Natural killer cell (primary cell): ENCODE measurements around the gene ITGB2. TPM values are rescaled to one million over a fixed set of nuclear protein-coding genes. Genes with fewer than 3 reads are reported as not detected.

ENCODE experiments used
- ATAC-seq, 3 donors: fragments of 150-1000 bp in 2 of 3; fragments of 200-7000 bp in 1 of 3; cut with Tn5 transposase; 1 replicate in 1 of 3; 2 replicates in 2 of 3; pipeline ENCODE4 v1.10.0; 2021; ENCODE audit warnings: mild to moderate bottlenecking in 2 of 3, moderate library complexity in 2 of 3
- DNase-seq, 2 donors: peaks; one replicate each; pipeline versions ENCODE4 v3.0.0 to v3.0.0-alpha.2; 2013 to 2021; ENCODE audit warnings: mixed read lengths in 1 of 2
- H3K27ac ChIP-seq: one replicate; pipeline ENCODE4 v1.5.1; 2013; ENCODE audit warnings: mild to moderate bottlenecking, low read length
- H3K27me3 ChIP-seq: one replicate; pipeline ENCODE4 v1.6.1; 2013; ENCODE audit warnings: low read length; ENCODE audit not compliant: control insufficient read depth, insufficient read depth
- H3K36me3 ChIP-seq: one replicate; pipeline ENCODE4 v1.6.1; 2013; ENCODE audit warnings: low read length; ENCODE audit not compliant: control insufficient read depth, insufficient read depth
- H3K4me1 ChIP-seq: one replicate; pipeline ENCODE4 v1.6.1; 2013; ENCODE audit warnings: low read length; ENCODE audit not compliant: control insufficient read depth, insufficient read depth
- H3K4me3 ChIP-seq: one replicate; pipeline ENCODE4 v1.5.1; 2013; ENCODE audit warnings: low read length
- H3K9me3 ChIP-seq: one replicate; pipeline ENCODE4 v1.6.1; 2013; ENCODE audit warnings: low read length; ENCODE audit not compliant: control insufficient read depth, insufficient read depth
- H3K27ac Mint-ChIP-seq, 2 donors: one replicate each; pipeline ENCODE4 v1.8.0; 2022; ENCODE audit warnings: mild to moderate bottlenecking in 2 of 2, mixed read lengths in 2 of 2, moderate library complexity in 1 of 2
- H3K27me3 Mint-ChIP-seq, 2 donors: one replicate each; pipeline ENCODE4 v1.8.0; 2022; ENCODE audit warnings: low read depth in 2 of 2, mixed read lengths in 2 of 2
- H3K36me3 Mint-ChIP-seq: one replicate; pipeline ENCODE4 v1.8.0; 2022; ENCODE audit warnings: mixed read lengths
- H3K4me1 Mint-ChIP-seq, 2 donors: one replicate each; pipeline ENCODE4 v1.8.0; 2022; ENCODE audit warnings: mixed read lengths in 2 of 2
- H3K4me3 Mint-ChIP-seq: one replicate; pipeline ENCODE4 v1.8.0; 2022; ENCODE audit warnings: mild to moderate bottlenecking, moderate library complexity, mixed read lengths
- H3K9me3 Mint-ChIP-seq, 2 donors: one replicate each; pipeline ENCODE4 v1.8.0; 2022; ENCODE audit warnings: mixed read lengths in 2 of 2
- WGBS: methylation state at CpG from one replicate; pipeline ENCODE4 v1.1.7; 2013; ENCODE audit warnings: missing lambda C conversion rate; ENCODE audit not compliant: insufficient coverage; 5-methylcytosine and 5-hydroxymethylcytosine counted together
- intact Hi-C: fragments of 100-400 bp; cut with micrococcal nuclease; formaldehyde crosslinking; loops from one replicate; pipeline ENCODE4 v1.14.2; 2022
- total RNA-seq, 4 donors: library from RNA; stranded (reverse); fragments of 120-200 nt in 1 of 4; gene quantifications; one replicate each; pipeline versions ENCODE4 v1.2.3 to v1.2.4, GENCODE V29; 2013 to 2022
- TF ChIP-seq, protein P1 (sequence below): fragments of 200-600 bp; IDR thresholded peaks from one replicate; pipeline ENCODE4 v1.8.0; 2022; ENCODE audit warnings: antibody characterized with exemption

Gene ITGB2
- total RNA-seq, 3 donors from 2014 or later (not counting 1 experiment from before 2014, with no cell fraction given), result 1,223 to 1,393 (median 1,250) TPM

- ATAC-seq, result no peak
- peaks cover 45% of the 10 kb centered on the region for H3K4me1 ChIP-seq
- peaks cover 12% of the 10 kb centered on the region for H3K36me3 Mint-ChIP-seq
- no peak for DNase-seq
- H3K27ac Mint-ChIP-seq, result peak overlapping the region in 1 of 2 donors; percentile 74
- TF ChIP-seq, protein P1, sequence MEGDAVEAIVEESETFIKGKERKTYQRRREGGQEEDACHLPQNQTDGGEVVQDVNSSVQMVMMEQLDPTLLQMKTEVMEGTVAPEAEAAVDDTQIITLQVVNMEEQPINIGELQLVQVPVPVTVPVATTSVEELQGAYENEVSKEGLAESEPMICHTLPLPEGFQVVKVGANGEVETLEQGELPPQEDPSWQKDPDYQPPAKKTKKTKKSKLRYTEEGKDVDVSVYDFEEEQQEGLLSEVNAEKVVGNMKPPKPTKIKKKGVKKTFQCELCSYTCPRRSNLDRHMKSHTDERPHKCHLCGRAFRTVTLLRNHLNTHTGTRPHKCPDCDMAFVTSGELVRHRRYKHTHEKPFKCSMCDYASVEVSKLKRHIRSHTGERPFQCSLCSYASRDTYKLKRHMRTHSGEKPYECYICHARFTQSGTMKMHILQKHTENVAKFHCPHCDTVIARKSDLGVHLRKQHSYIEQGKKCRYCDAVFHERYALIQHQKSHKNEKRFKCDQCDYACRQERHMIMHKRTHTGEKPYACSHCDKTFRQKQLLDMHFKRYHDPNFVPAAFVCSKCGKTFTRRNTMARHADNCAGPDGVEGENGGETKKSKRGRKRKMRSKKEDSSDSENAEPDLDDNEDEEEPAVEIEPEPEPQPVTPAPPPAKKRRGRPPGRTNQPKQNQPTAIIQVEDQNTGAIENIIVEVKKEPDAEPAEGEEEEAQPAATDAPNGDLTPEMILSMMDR, result no peak
- H3K27ac ChIP-seq, result no peak overlapping the region
- no peaks in the 10 kb centered on the region for H3K27me3 Mint-ChIP-seq
- no peaks in the 10 kb centered on the region for H3K27me3 ChIP-seq
- H3K36me3 ChIP-seq, result peaks cover 96% of the 10 kb centered on the region
- H3K4me1 Mint-ChIP-seq, result peaks cover 33 to 63% of the 10 kb centered on the region in 2 donors
- WGBS, result 89% methylated on average over 22 of the region's 22 CpGs
- no peak overlapping the region for H3K4me3 ChIP-seq
- no peaks in the 10 kb centered on the region for H3K9me3 ChIP-seq
- no peak overlapping the region for H3K4me3 Mint-ChIP-seq
- H3K9me3 Mint-ChIP-seq, result no peaks in the 10 kb centered on the region
- intact Hi-C loops, result no loop called here
These were observed 15.5 kb downstream of the ITGB2 start for GRCh38 chr21:44905016-44905727.

DNA sequence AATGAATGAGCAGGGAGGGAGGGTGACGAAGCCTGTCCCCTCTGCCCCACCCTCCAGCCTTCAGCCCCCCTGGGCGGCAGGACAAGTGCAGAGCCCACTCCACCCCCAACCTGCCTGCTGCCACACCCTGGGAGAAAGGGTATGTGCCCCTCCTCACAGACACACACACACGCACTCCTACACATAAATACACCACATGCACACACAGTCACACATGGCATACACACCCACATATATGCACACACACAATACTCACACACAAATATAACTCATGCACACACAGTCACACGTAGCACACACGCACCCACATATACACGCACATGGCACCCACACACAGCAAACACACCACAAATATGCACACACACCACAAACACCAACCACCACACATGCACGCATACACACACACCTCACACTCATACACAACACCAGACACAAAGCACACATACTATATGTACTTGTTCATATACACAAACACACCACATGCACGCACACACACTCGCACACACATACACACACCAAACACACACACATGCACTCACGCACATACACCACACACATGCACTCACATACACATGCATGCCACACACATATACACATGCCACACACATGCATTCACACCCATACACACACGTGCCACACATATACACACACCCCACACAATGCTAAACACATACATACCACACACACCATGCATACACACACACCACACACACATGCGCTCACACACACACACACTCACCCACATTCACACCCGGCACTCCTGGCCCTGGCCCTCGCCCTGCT lies 16.4 kb downstream of the ITGB2 start:
- H3K27ac Mint-ChIP-seq, result peak overlapping the region in 1 of 2 donors; percentile 33
- H3K27me3 Mint-ChIP-seq, result no peaks in the 10 kb centered on the region
- H3K4me1 Mint-ChIP-seq, result peaks cover 27 to 54% of the 10 kb centered on the region in 2 donors
- H3K27ac ChIP-seq, result no peak overlapping the region
- intact Hi-C loops, result no loop called here
- ATAC-seq (no peak), DNase-seq (no peak)
- H3K36me3 ChIP-seq, result peaks cover 96% of the 10 kb centered on the region
- no peaks in the 10 kb centered on the region for H3K9me3 ChIP-seq
- no peak overlapping the region for H3K4me3 ChIP-seq
- no peaks in the 10 kb centered on the region for H3K9me3 Mint-ChIP-seq
- WGBS, result 93% methylated on average over 14 of the region's 14 CpGs
- TF ChIP-seq, protein P1, result no peak
- no peak overlapping the region for H3K4me3 Mint-ChIP-seq
- peaks cover 12% of the 10 kb centered on the region for H3K36me3 Mint-ChIP-seq
- peaks cover 41% of the 10 kb centered on the region for H3K4me1 ChIP-seq
- no peaks in the 10 kb centered on the region for H3K27me3 ChIP-seq

DNA sequence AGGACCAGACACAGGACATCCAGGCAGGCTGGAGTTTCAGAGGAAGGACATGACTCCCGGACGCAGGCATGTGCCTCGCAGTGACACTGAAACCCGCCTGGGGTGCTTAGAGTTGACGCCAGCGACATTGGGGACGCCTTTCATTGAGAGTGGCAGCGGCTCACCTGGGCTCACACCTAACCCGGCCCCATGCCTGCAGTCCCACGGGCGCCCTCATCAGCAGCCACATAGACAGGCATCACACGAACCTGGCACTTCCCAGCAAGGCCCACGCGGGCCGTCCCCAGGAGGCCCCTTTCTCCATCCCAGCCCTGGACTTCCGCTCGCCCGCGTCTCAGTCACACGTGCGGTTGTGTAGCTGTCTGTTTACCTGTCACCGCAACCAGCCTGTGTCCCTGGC lies 17.0 kb downstream of the ITGB2 start:
- TF ChIP-seq, protein P1, result no peak
- Mint-ChIP-seq H3K4me3 (no peak overlapping the region), H3K9me3 (no peaks in the 10 kb centered on the region), H3K27me3 (no peaks in the 10 kb centered on the region), H3K27ac (no peak overlapping the region), H3K36me3 (peaks cover 12% of the 10 kb centered on the region), H3K4me1 (peaks cover 23 to 48% of the 10 kb centered on the region in 2 donors)
- Histone ChIP-seq H3K27ac (no peak overlapping the region), H3K9me3 (no peaks in the 10 kb centered on the region), H3K4me1 (peaks cover 34% of the 10 kb centered on the region), H3K36me3 (peaks cover 96% of the 10 kb centered on the region), H3K4me3 (no peak overlapping the region), H3K27me3 (no peaks in the 10 kb centered on the region)
- WGBS, result 95% methylated on average over 22 of the region's 22 CpGs
- intact Hi-C loops, result no loop called here
- DNase-seq (no peak), ATAC-seq (no peak)
